GM23248 (cell line): ENCODE data around the gene PLA2G4C. TPM values are rescaled to one million over a fixed set of nuclear protein-coding genes. Genes with fewer than 3 reads are reported as not detected.
A peak's percentile ranks its signal among the peaks of the same experiment; 100 is the strongest.
"Not testable (repeated sequence)": the region's sequence is repeated elsewhere in the genome, so short reads cannot be mapped to it uniquely, and the experiment has no call there.

Experiments used
- DNase-seq: peaks from one replicate; pipeline ENCODE4 v3.0.0-alpha.2; 2015
- H2AFZ ChIP-seq: fragments of 200-600 bp; sonication (generic); 2 replicates; pipeline ENCODE4 v1.6.1; 2016; ENCODE audit warnings: antibody characterized with exemption
- H3F3A ChIP-seq: fragments of 200-600 bp; sonication (generic); 2 replicates; pipeline ENCODE4 v1.6.1; 2016; ENCODE audit warnings: mild to moderate bottlenecking, antibody characterized with exemption, mixed run types; ENCODE audit not compliant: insufficient read depth
- H3K27ac ChIP-seq: fragments of 200-600 bp; sonication (generic); 2 replicates; pipeline ENCODE4 v1.5.1; 2016; ENCODE audit warnings: mild to moderate bottlenecking
- H3K27me3 ChIP-seq: fragments of 200-600 bp; sonication (generic); replicated peaks from 2 replicates; pipeline ENCODE4 v1.6.1; 2016; ENCODE audit warnings: mild to moderate bottlenecking; ENCODE audit not compliant: insufficient read depth
- H3K36me3 ChIP-seq: fragments of 200-600 bp; sonication (generic); 2 replicates; pipeline ENCODE4 v1.6.1; 2016; ENCODE audit warnings: low read depth, mild to moderate bottlenecking
- H3K4me1 ChIP-seq: fragments of 200-600 bp; sonication (generic); 2 replicates; pipeline ENCODE4 v1.6.1; 2016; ENCODE audit warnings: mild to moderate bottlenecking; ENCODE audit not compliant: insufficient read depth
- H3K4me2 ChIP-seq: fragments of 200-600 bp; sonication (generic); one replicate; pipeline ENCODE4 v1.6.1; 2016; ENCODE audit warnings: mild to moderate bottlenecking; ENCODE audit not compliant: unreplicated experiment
- H3K4me3 ChIP-seq: fragments of 200-600 bp; sonication (generic); 2 replicates; pipeline ENCODE4 v1.5.1; 2016; ENCODE audit warnings: mild to moderate bottlenecking
- H3K79me2 ChIP-seq: fragments of 200-600 bp; sonication (generic); 2 replicates; pipeline ENCODE4 v1.6.1; 2016; ENCODE audit warnings: mild to moderate bottlenecking; ENCODE audit not compliant: insufficient read depth
- H3K9ac ChIP-seq: fragments of 200-600 bp; sonication (generic); 2 replicates; pipeline ENCODE4 v1.6.1; 2016; ENCODE audit warnings: mild to moderate bottlenecking
- H3K9me2 ChIP-seq: fragments of 200-600 bp; sonication (generic); 2 replicates; pipeline ENCODE4 v1.6.1; 2016; ENCODE audit warnings: mixed run types, mild to moderate bottlenecking, moderate library complexity; ENCODE audit not compliant: insufficient read depth
- H3K9me3 ChIP-seq: fragments of 200-600 bp; sonication (generic); one replicate; pipeline ENCODE4 v1.6.1; 2017; ENCODE audit warnings: low read depth
- H4K20me1 ChIP-seq: fragments of 200-600 bp; sonication (generic); 2 replicates; pipeline ENCODE4 v1.6.0; 2016; ENCODE audit not compliant: insufficient read depth
- EZH2 ChIP-seq: fragments of 200-600 bp; sonication (generic); IDR thresholded peaks from 2 replicates; pipeline ENCODE4 v1.6.1; 2018; ENCODE audit warnings: antibody characterized with exemption, mild to moderate bottlenecking; ENCODE audit not compliant: insufficient read depth, poor library complexity, severe bottlenecking
- EZH2phosphoT487 ChIP-seq: fragments of 200-600 bp; sonication (generic); IDR thresholded peaks from 2 replicates; pipeline ENCODE4 v1.6.1; 2018; ENCODE audit warnings: antibody characterized with exemption, moderate library complexity, mild to moderate bottlenecking, low read depth; ENCODE audit not compliant: insufficient read depth
- WGBS, 2 experiments: methylation state at CpG; one replicate each; pipeline ENCODE4 v1.1.6; 2015 to 2017; ENCODE audit warnings: low lambda C conversion rate in 2 of 2, low coverage in 1 of 2; ENCODE audit errors: missing lambda C conversion rate in 2 of 2; 5-methylcytosine and 5-hydroxymethylcytosine counted together
- in situ Hi-C: fragments of 300-500 bp; cut with MboI; formaldehyde crosslinking; loops from 2 replicates; pipeline ENCODE4 v1.15.0; 2020
- polyA plus RNA-seq: library from polyadenylated mRNA; unstranded; fragments of >200 nt; fragmentation: Nextera tagmentation; extraction: Ambion mirVana; gene quantifications from 2 replicates; pipeline ENCODE4 v1.2.1, GENCODE V29; 2016
- total RNA-seq: library from RNA; depleted of rRNA; stranded (reverse); fragments of >200 nt; shearing (Covaris generic); gene quantifications from 2 replicates; pipeline ENCODE4 v1.2.3, GENCODE V29; 2014

PLA2G4C gene
- total and polyA plus RNA-seq, 2 experiments from 2014 or later: 0.76 to 1.9 TPM

GRCh38 chr19:48081106-48081505, 29.5 kb downstream of the PLA2G4C start:
- Histone ChIP-seq H3K4me2 (no peak overlapping the region), H3K9ac (no peak overlapping the region), H3K36me3 (no peaks in the 10 kb centered on the region), H2AFZ (no peak overlapping the region), H3K4me1 (no peaks in the 10 kb centered on the region), H3K9me2 (no peaks in the 10 kb centered on the region), H3K27me3 (peaks cover 5% of the 10 kb centered on the region), H4K20me1 (no peaks in the 10 kb centered on the region), H3K27ac (no peak overlapping the region), H3K4me3 (no peak overlapping the region), H3K9me3 (no peaks in the 10 kb centered on the region), H3K79me2 (no peaks in the 10 kb centered on the region), H3F3A (no peaks in the 10 kb centered on the region)
- peak; percentile 17 for DNase-seq
- TF ChIP-seq EZH2: no peak
- no peak for TF ChIP-seq EZH2phosphoT487
- WGBS, 2 experiments: 77 to 80% methylated on average over 5 of the region's 5 CpGs
- in situ Hi-C loops: no loop called here

- H4K20me1 ChIP-seq, in situ Hi-C loops, H3K9me3 ChIP-seq, H3K4me1 ChIP-seq, H3K9me2 ChIP-seq, H3K36me3 ChIP-seq, H3K4me3 ChIP-seq, H3K27ac ChIP-seq, H2AFZ ChIP-seq, DNase-seq, H3K4me2 ChIP-seq, H3K9ac ChIP-seq, H3K79me2 ChIP-seq, H3F3A ChIP-seq, H3K27me3 ChIP-seq: not testable (repeated sequence)
- WGBS, 2 experiments: 84 to 94% methylated on average over 3 of the region's 3 CpGs
These were observed 40.3 kb downstream of the PLA2G4C start for GRCh38 chr19:48070177-48070769.

GRCh38 chr19:48069435-48069834, 41.2 kb downstream of the PLA2G4C start:
- TF ChIP-seq EZH2phosphoT487: no peak
- no peak for TF ChIP-seq EZH2
- H3K36me3 ChIP-seq: no peaks in the 10 kb centered on the region
- no peak overlapping the region for H3K9ac ChIP-seq
- H2AFZ ChIP-seq: no peak overlapping the region
- no peaks in the 10 kb centered on the region for H4K20me1 ChIP-seq
- H3K79me2 ChIP-seq: no peaks in the 10 kb centered on the region
- no peak overlapping the region for H3K4me3 ChIP-seq
- in situ Hi-C loops: no loop called here
- H3K4me1 ChIP-seq: no peaks in the 10 kb centered on the region
- H3K9me2 ChIP-seq: no peaks in the 10 kb centered on the region
- DNase-seq: no peak
- no peaks in the 10 kb centered on the region for H3F3A ChIP-seq
- no peaks in the 10 kb centered on the region for H3K27me3 ChIP-seq
- H3K4me2 ChIP-seq: no peak overlapping the region
- WGBS, 2 experiments: 48 to 56% methylated on average over 2 of the region's 2 CpGs
- H3K9me3 ChIP-seq: no peaks in the 10 kb centered on the region
- no peak overlapping the region for H3K27ac ChIP-seq

GRCh38 chr19:48064509-48064908, 46.1 kb downstream of the PLA2G4C start:
- Histone ChIP-seq H3K79me2 (no peaks in the 10 kb centered on the region), H3K9me3 (no peaks in the 10 kb centered on the region), H3K4me2 (no peak overlapping the region), H3K9ac (no peak overlapping the region), H2AFZ (no peak overlapping the region), H3K27me3 (no peaks in the 10 kb centered on the region), H3K27ac (no peak overlapping the region), H4K20me1 (no peaks in the 10 kb centered on the region), H3F3A (no peaks in the 10 kb centered on the region), H3K4me3 (no peak overlapping the region), H3K4me1 (no peaks in the 10 kb centered on the region), H3K36me3 (no peaks in the 10 kb centered on the region), H3K9me2 (no peaks in the 10 kb centered on the region)
- in situ Hi-C loops: no loop called here
- DNase-seq: no peak
- TF ChIP-seq EZH2phosphoT487 (no peak), EZH2 (no peak)
- WGBS, 2 experiments: 53 to 66% methylated on average over 2 of the region's 2 CpGs
